NCI-H1694 treated with DMSO at 0.1 percent for 48 hours (cell line): ENCODE results near the gene CHMP5.
A peak's percentile ranks its signal among the peaks of the same experiment; 100 is the strongest.

Experiments used
- DNase-seq: peaks from one replicate; lab custom pipeline; 2025; lab: John Stamatoyannopoulos, UW

The CHMP5 gene

GRCh38 chr9:33244137-33244784 lies 20.6 kb upstream of the CHMP5 start:
- DNase-seq = no peak

GRCh38 chr9:33245341-33245740 lies 19.5 kb upstream of the CHMP5 start:
- no peak for DNase-seq

GRCh38 chr9:33246269-33246860 lies 18.5 kb upstream of the CHMP5 start:
- no peak for DNase-seq

- no peak for DNase-seq
Observed at GRCh38 chr9:33248606-33249005, 16.2 kb upstream of the CHMP5 start.

- DNase-seq = no peak
Observed at GRCh38 chr9:33249087-33249658, 15.7 kb upstream of the CHMP5 start.

GRCh38 chr9:33249983-33250382 lies 14.9 kb upstream of the CHMP5 start:
- no peak for DNase-seq

- no peak for DNase-seq
Observed at GRCh38 chr9:33250458-33250995, 14.3 kb upstream of the CHMP5 start.

- no peak for DNase-seq
Observed at GRCh38 chr9:33254211-33254610, 10.6 kb upstream of the CHMP5 start.

GRCh38 chr9:33255014-33255413 lies 9.8 kb upstream of the CHMP5 start:
- DNase-seq = no peak

GRCh38 chr9:33255471-33255870 lies 9.4 kb upstream of the CHMP5 start:
- no peak for DNase-seq

GRCh38 chr9:33256236-33256635 lies 8.6 kb upstream of the CHMP5 start:
- no peak for DNase-seq

GRCh38 chr9:33257276-33257675 lies 7.6 kb upstream of the CHMP5 start:
- no peak for DNase-seq

- DNase-seq = no peak
Observed at GRCh38 chr9:33260372-33260771, 4.5 kb upstream of the CHMP5 start.

GRCh38 chr9:33263131-33264002 lies 1.5 kb upstream of the CHMP5 start:
- DNase-seq = no peak

GRCh38 chr9:33264003-33264472 lies 811 bp upstream of the CHMP5 start:
- peak; percentile 24 for DNase-seq

GRCh38 chr9:33265211-33265865 lies 489 bp downstream of the CHMP5 start:
- DNase-seq = no peak

GRCh38 chr9:33267151-33267767 lies 2.4 kb downstream of the CHMP5 start:
- DNase-seq = no peak

GRCh38 chr9:33270146-33270545 lies 5.3 kb downstream of the CHMP5 start:
- no peak for DNase-seq

- DNase-seq = no peak
Observed at GRCh38 chr9:33272061-33272460, 7.2 kb downstream of the CHMP5 start.

GRCh38 chr9:33273266-33273971 lies 8.6 kb downstream of the CHMP5 start:
- DNase-seq = no peak

GRCh38 chr9:33273972-33274328 lies 9.1 kb downstream of the CHMP5 start:
- no peak for DNase-seq
